Measurements from ENCODE around the gene CYB5R2.

CYB5R2 gene

GRCh38 chr11:7636350-7636749 lies 37.0 kb downstream of the CYB5R2 start:
- DNase-seq: no peak

GRCh38 chr11:7635708-7636107 lies 37.6 kb downstream of the CYB5R2 start:
- no peak for DNase-seq

GRCh38 chr11:7635137-7635536 lies 38.2 kb downstream of the CYB5R2 start:
- no peak for DNase-seq

- DNase-seq: no peak
Measured at GRCh38 chr11:7632211-7632610, 41.1 kb downstream of the CYB5R2 start.

GRCh38 chr11:7630002-7630401 lies 43.3 kb downstream of the CYB5R2 start:
- DNase-seq: no peak

- DNase-seq: no peak
Measured at GRCh38 chr11:7628660-7629059, 44.6 kb downstream of the CYB5R2 start.

- no peak for DNase-seq
Measured at GRCh38 chr11:7622721-7623120, 50.6 kb downstream of the CYB5R2 start.

- DNase-seq: no peak
Measured at GRCh38 chr11:7621554-7621953, 51.7 kb downstream of the CYB5R2 start.

- DNase-seq: no peak
Measured at GRCh38 chr11:7621090-7621489, 52.2 kb downstream of the CYB5R2 start.

- no peak for DNase-seq
Measured at GRCh38 chr11:7619322-7619721, 54.0 kb downstream of the CYB5R2 start.

- no peak for DNase-seq
Measured at GRCh38 chr11:7617032-7617431, 56.3 kb downstream of the CYB5R2 start.

Data from activated CD4-positive, alpha-beta T cell treated with anti-CD3 and anti-CD28 coated beads, Interleukin-2, amount 50 U/mL, for 16 hours (primary cell).